Measurements from ENCODE around the gene HSD3B7.
"Not testable (repeated sequence)": the region's sequence is repeated elsewhere in the genome, so short reads cannot be mapped to it uniquely, and the experiment has no call there.

DNA sequence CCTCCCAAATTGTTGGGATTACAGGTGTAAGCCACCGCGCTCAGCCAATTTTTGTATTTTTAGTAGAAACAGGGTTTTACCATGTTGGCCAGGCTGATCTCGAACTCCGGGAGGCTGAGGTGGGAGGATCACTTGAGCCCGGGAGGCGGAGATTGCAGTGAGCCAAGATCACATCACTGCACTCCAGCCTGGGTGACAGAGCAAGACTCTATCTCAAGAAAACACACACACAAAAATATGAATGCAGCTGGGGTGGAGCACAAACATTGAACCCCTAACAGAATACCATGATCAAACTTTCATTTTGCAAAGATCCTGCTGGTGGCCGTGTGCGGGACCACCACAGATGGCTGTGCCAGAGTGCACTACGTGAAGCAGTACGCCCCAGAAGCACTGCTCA lies 32.7 kb downstream of the HSD3B7 start:
- TF ChIP-seq, protein P1, sequence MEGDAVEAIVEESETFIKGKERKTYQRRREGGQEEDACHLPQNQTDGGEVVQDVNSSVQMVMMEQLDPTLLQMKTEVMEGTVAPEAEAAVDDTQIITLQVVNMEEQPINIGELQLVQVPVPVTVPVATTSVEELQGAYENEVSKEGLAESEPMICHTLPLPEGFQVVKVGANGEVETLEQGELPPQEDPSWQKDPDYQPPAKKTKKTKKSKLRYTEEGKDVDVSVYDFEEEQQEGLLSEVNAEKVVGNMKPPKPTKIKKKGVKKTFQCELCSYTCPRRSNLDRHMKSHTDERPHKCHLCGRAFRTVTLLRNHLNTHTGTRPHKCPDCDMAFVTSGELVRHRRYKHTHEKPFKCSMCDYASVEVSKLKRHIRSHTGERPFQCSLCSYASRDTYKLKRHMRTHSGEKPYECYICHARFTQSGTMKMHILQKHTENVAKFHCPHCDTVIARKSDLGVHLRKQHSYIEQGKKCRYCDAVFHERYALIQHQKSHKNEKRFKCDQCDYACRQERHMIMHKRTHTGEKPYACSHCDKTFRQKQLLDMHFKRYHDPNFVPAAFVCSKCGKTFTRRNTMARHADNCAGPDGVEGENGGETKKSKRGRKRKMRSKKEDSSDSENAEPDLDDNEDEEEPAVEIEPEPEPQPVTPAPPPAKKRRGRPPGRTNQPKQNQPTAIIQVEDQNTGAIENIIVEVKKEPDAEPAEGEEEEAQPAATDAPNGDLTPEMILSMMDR (IDR thresholded peaks at IDR 0.05) = not testable (repeated sequence)
- not testable (repeated sequence) for TF ChIP-seq POLR2A, EP300 (IDR thresholded peaks at IDR 0.05)
